ES-I3 (cell line): ENCODE results near the gene ST3GAL5.

Experiments used
- H3K36me3 ChIP-seq: 2 replicates; pipeline ENCODE4 v1.6.1; 2013; ENCODE audit warnings: mild to moderate bottlenecking, low read length, control low read depth, moderate library complexity; ENCODE audit not compliant: insufficient read depth
- H3K4me1 ChIP-seq: 2 replicates; pipeline ENCODE4 v1.6.1; 2013; ENCODE audit warnings: mild to moderate bottlenecking, control low read depth, low read length; ENCODE audit not compliant: insufficient read depth
- H3K9ac ChIP-seq: 2 replicates; pipeline ENCODE4 v1.6.1; 2013; ENCODE audit warnings: low read depth, mild to moderate bottlenecking, low read length, moderate library complexity
- H3K9me3 ChIP-seq: 2 replicates; pipeline ENCODE4 v1.6.1; 2013; ENCODE audit warnings: mild to moderate bottlenecking, low read length, moderate library complexity; ENCODE audit not compliant: control insufficient read depth, insufficient read depth

The ST3GAL5 gene

GRCh38 chr2:85868822-85869221 is 20.0 kb downstream of the ST3GAL5 start:
- H3K36me3 ChIP-seq, result no peaks in the 10 kb centered on the region
- no peaks in the 10 kb centered on the region for H3K9me3 ChIP-seq
- H3K9ac ChIP-seq, result no peak overlapping the region
- peaks cover 9% of the 10 kb centered on the region; the same call in 1 of the 2 replicates for H3K4me1 ChIP-seq

- no peak overlapping the region for H3K9ac ChIP-seq
- peaks cover 9% of the 10 kb centered on the region; the same call in 1 of the 2 replicates for H3K4me1 ChIP-seq
- H3K36me3 ChIP-seq, result no peaks in the 10 kb centered on the region
- H3K9me3 ChIP-seq, result no peaks in the 10 kb centered on the region
Observed at GRCh38 chr2:85867556-85868292, 21.1 kb downstream of the ST3GAL5 start.

GRCh38 chr2:85867121-85867520 is 21.7 kb downstream of the ST3GAL5 start:
- Histone ChIP-seq H3K36me3 (no peaks in the 10 kb centered on the region), H3K9me3 (no peaks in the 10 kb centered on the region), H3K4me1 (peaks cover 9% of the 10 kb centered on the region; the same call in 1 of the 2 replicates), H3K9ac (no peak overlapping the region)

- H3K9ac ChIP-seq, result no peak overlapping the region
- H3K36me3 ChIP-seq, result no peaks in the 10 kb centered on the region
- peaks cover 9% of the 10 kb centered on the region; the same call in 1 of the 2 replicates for H3K4me1 ChIP-seq
- H3K9me3 ChIP-seq, result no peaks in the 10 kb centered on the region
Observed at GRCh38 chr2:85866165-85866659, 22.6 kb downstream of the ST3GAL5 start.

GRCh38 chr2:85865539-85866164 is 23.1 kb downstream of the ST3GAL5 start:
- Histone ChIP-seq H3K36me3 (no peaks in the 10 kb centered on the region), H3K4me1 (peaks cover 9% of the 10 kb centered on the region; the same call in 1 of the 2 replicates), H3K9ac (no peak overlapping the region), H3K9me3 (no peaks in the 10 kb centered on the region)

GRCh38 chr2:85864654-85865053 is 24.1 kb downstream of the ST3GAL5 start:
- peaks cover 9% of the 10 kb centered on the region; the same call in 1 of the 2 replicates for H3K4me1 ChIP-seq
- H3K36me3 ChIP-seq, result no peaks in the 10 kb centered on the region
- H3K9ac ChIP-seq, result no peak overlapping the region
- no peaks in the 10 kb centered on the region for H3K9me3 ChIP-seq

GRCh38 chr2:85862426-85862825 is 26.4 kb downstream of the ST3GAL5 start:
- H3K9me3 ChIP-seq, result no peaks in the 10 kb centered on the region
- no peak overlapping the region for H3K9ac ChIP-seq
- H3K4me1 ChIP-seq, result peaks cover 3% of the 10 kb centered on the region; the same call in 1 of the 2 replicates
- no peaks in the 10 kb centered on the region for H3K36me3 ChIP-seq

DNA sequence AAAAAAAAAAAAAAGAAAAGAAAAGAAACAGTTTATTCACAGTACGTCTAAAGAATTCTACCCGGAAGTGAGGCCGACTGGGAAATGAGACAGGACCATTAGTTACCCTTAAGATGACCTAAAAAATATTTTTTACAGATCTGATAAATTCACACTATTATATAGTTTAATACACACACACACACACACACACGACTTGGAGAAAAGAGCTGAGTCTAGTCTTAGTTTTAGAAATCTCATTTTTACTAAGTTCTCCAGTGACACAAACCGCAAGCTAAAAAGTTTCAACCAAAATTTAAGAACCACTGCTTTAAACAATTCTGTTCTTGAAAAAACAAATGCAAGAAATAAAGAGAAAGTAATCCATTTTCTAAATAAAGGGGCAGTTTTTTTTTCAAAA is 27.1 kb downstream of the ST3GAL5 start:
- Histone ChIP-seq H3K4me1 (no peaks in the 10 kb centered on the region), H3K9me3 (no peaks in the 10 kb centered on the region), H3K9ac (no peak overlapping the region), H3K36me3 (no peaks in the 10 kb centered on the region)

GRCh38 chr2:85861180-85861579 is 27.6 kb downstream of the ST3GAL5 start:
- Histone ChIP-seq H3K4me1 (no peaks in the 10 kb centered on the region), H3K9ac (no peak overlapping the region), H3K36me3 (no peaks in the 10 kb centered on the region), H3K9me3 (no peaks in the 10 kb centered on the region)

GRCh38 chr2:85858841-85859240 is 29.9 kb downstream of the ST3GAL5 start:
- Histone ChIP-seq H3K9me3 (no peaks in the 10 kb centered on the region; the same call in 1 of the 2 replicates), H3K4me1 (no peaks in the 10 kb centered on the region), H3K9ac (no peak overlapping the region), H3K36me3 (no peaks in the 10 kb centered on the region)

- no peaks in the 10 kb centered on the region for H3K36me3 ChIP-seq
- H3K9me3 ChIP-seq, result no peaks in the 10 kb centered on the region; the same call in 1 of the 2 replicates
- H3K9ac ChIP-seq, result no peak overlapping the region
- H3K4me1 ChIP-seq, result no peaks in the 10 kb centered on the region
Observed at GRCh38 chr2:85854897-85855296, 33.9 kb downstream of the ST3GAL5 start.

- Histone ChIP-seq H3K4me1 (no peaks in the 10 kb centered on the region), H3K9me3 (no peaks in the 10 kb centered on the region; the same call in 1 of the 2 replicates), H3K36me3 (no peaks in the 10 kb centered on the region), H3K9ac (no peak overlapping the region)
Observed at GRCh38 chr2:85854166-85854509, 34.7 kb downstream of the ST3GAL5 start.

- Histone ChIP-seq H3K9ac (no peak overlapping the region), H3K4me1 (no peaks in the 10 kb centered on the region), H3K9me3 (no peaks in the 10 kb centered on the region; the same call in 1 of the 2 replicates), H3K36me3 (no peaks in the 10 kb centered on the region)
Observed at GRCh38 chr2:85853499-85854165, 35.2 kb downstream of the ST3GAL5 start.

- no peaks in the 10 kb centered on the region for H3K36me3 ChIP-seq
- H3K9ac ChIP-seq, result no peak overlapping the region
- H3K9me3 ChIP-seq, result no peaks in the 10 kb centered on the region; the same call in 1 of the 2 replicates
- no peaks in the 10 kb centered on the region for H3K4me1 ChIP-seq
Observed at GRCh38 chr2:85852937-85853498, 35.8 kb downstream of the ST3GAL5 start.
